Body of pancreas (tissue), 4 donors: ENCODE results near the gene SEC62.

ENCODE experiments used
- CTCF ChIP-seq, 7 experiments: fragments of 450-650 bp in 4 of 7; fragments of 200-600 bp in 3 of 7; sonication (generic) in 3 of 7; IDR thresholded peaks; one replicate each; pipeline ENCODE4 v1.5.1; 2016 to 2019; ENCODE audit warnings: antibody characterized with exemption in 7 of 7
- POLR2A ChIP-seq, 3 donors: fragments of 450-650 bp; IDR thresholded peaks; one replicate each; pipeline ENCODE4 v1.6.1; 2016; ENCODE audit warnings: antibody characterized with exemption in 3 of 3, mild to moderate bottlenecking in 2 of 3

- no peak for TF ChIP-seq CTCF (IDR thresholded peaks at IDR 0.05)
- TF ChIP-seq POLR2A (IDR thresholded peaks at IDR 0.05), result no peak
Observed at GRCh38 chr3:169990431-169990830, 23.8 kb downstream of the SEC62 start.
